HUES6 (cell line): Measurements from ENCODE around the gene SGSM2.

Experiments
- H3K27ac ChIP-seq: 2 replicates; pipeline ENCODE4 v1.7.0; 2013; ENCODE audit warnings: low read depth, mild to moderate bottlenecking, low read length, inconsistent platforms
- H3K27me3 ChIP-seq: 2 replicates; pipeline ENCODE4 v1.6.1; 2013; ENCODE audit warnings: low read length; ENCODE audit not compliant: control insufficient read depth, insufficient read depth
- H3K36me3 ChIP-seq: 2 replicates; pipeline ENCODE4 v1.6.1; 2013; ENCODE audit warnings: low read length; ENCODE audit not compliant: control insufficient read depth, insufficient read depth
- H3K4me1 ChIP-seq: 2 replicates; pipeline ENCODE4 v1.6.1; 2013; ENCODE audit warnings: low read length; ENCODE audit not compliant: control insufficient read depth, insufficient read depth
- H3K4me3 ChIP-seq: 2 replicates; pipeline ENCODE4 v1.5.1; 2013; ENCODE audit warnings: low read depth, low read length
- H3K9ac ChIP-seq: one replicate; pipeline ENCODE4 v1.6.1; 2013; ENCODE audit warnings: mild to moderate bottlenecking, low read length
- H3K9me3 ChIP-seq: 2 replicates; pipeline ENCODE4 v1.6.1; 2013; ENCODE audit warnings: low read depth, low read length; ENCODE audit not compliant: control insufficient read depth, insufficient read depth

The SGSM2 gene

GRCh38 chr17:2336852-2337543, at the start of gene SGSM2:
Gene SGSM2 (plus strand): TSS chr17:2337501. CDS start chr17:2337689, 188 bp downstream.
- Histone ChIP-seq H3K4me1 (peaks cover 15% of the 10 kb centered on the region), H3K9ac (peak within 1 kb of the TSS; percentile 97), H3K27me3 (no peaks in the 10 kb centered on the region), H3K9me3 (no peaks in the 10 kb centered on the region), H3K4me3 (peak within 1 kb of the TSS; percentile 96), H3K27ac (peak within 1 kb of the TSS; percentile 4; the same call in 1 of the 2 replicates), H3K36me3 (peaks cover 42% of the 10 kb centered on the region)

GRCh38 chr17:2289878-2290478, 47.3 kb upstream of the SGSM2 start:
- H3K36me3 ChIP-seq: peaks cover 66% of the 10 kb centered on the region
- no peaks in the 10 kb centered on the region for H3K9me3 ChIP-seq
- H3K27ac ChIP-seq: no peak overlapping the region
- no peak overlapping the region for H3K4me3 ChIP-seq
- no peak overlapping the region for H3K9ac ChIP-seq
- H3K4me1 ChIP-seq: no peaks in the 10 kb centered on the region
- no peaks in the 10 kb centered on the region for H3K27me3 ChIP-seq

- Histone ChIP-seq H3K27me3 (no peaks in the 10 kb centered on the region), H3K4me1 (no peaks in the 10 kb centered on the region), H3K9ac (no peak overlapping the region), H3K9me3 (no peaks in the 10 kb centered on the region), H3K4me3 (no peak overlapping the region), H3K27ac (no peak overlapping the region), H3K36me3 (peaks cover 81% of the 10 kb centered on the region)
These were observed 45.2 kb upstream of the SGSM2 start for GRCh38 chr17:2292100-2292499.

- no peaks in the 10 kb centered on the region for H3K4me1 ChIP-seq
- no peak overlapping the region for H3K27ac ChIP-seq
- H3K36me3 ChIP-seq: peaks cover 86% of the 10 kb centered on the region
- H3K9me3 ChIP-seq: no peaks in the 10 kb centered on the region
- H3K4me3 ChIP-seq: no peak overlapping the region
- no peak overlapping the region for H3K9ac ChIP-seq
- H3K27me3 ChIP-seq: no peaks in the 10 kb centered on the region
These were observed 41.7 kb upstream of the SGSM2 start for GRCh38 chr17:2295575-2295974.

GRCh38 chr17:2297023-2297422, 40.3 kb upstream of the SGSM2 start:
- no peaks in the 10 kb centered on the region for H3K9me3 ChIP-seq
- no peaks in the 10 kb centered on the region for H3K27me3 ChIP-seq
- H3K4me1 ChIP-seq: no peaks in the 10 kb centered on the region
- H3K36me3 ChIP-seq: peaks cover 74% of the 10 kb centered on the region
- no peak overlapping the region for H3K9ac ChIP-seq
- no peak overlapping the region for H3K4me3 ChIP-seq
- H3K27ac ChIP-seq: no peak overlapping the region

GRCh38 chr17:2299136-2299535, 38.2 kb upstream of the SGSM2 start:
- Histone ChIP-seq H3K27me3 (no peaks in the 10 kb centered on the region), H3K4me3 (no peak overlapping the region), H3K4me1 (no peaks in the 10 kb centered on the region), H3K9me3 (no peaks in the 10 kb centered on the region), H3K9ac (no peak overlapping the region), H3K36me3 (peaks cover 56% of the 10 kb centered on the region), H3K27ac (no peak overlapping the region)

- H3K36me3 ChIP-seq: peaks cover 50% of the 10 kb centered on the region
- no peaks in the 10 kb centered on the region for H3K4me1 ChIP-seq
- no peak overlapping the region for H3K4me3 ChIP-seq
- no peak overlapping the region for H3K27ac ChIP-seq
- no peaks in the 10 kb centered on the region for H3K27me3 ChIP-seq
- H3K9me3 ChIP-seq: no peaks in the 10 kb centered on the region
- no peak overlapping the region for H3K9ac ChIP-seq
These were observed 37.5 kb upstream of the SGSM2 start for GRCh38 chr17:2299756-2300155.

- no peaks in the 10 kb centered on the region for H3K4me1 ChIP-seq
These were observed 34.5 kb upstream of the SGSM2 start for GRCh38 chr17:2302778-2303203.

GRCh38 chr17:2303204-2304188, 33.8 kb upstream of the SGSM2 start, which contains the start of the genes SMG6 and SRR:
Gene SMG6 (minus strand): TSS chr17:2303785. CDS start chr17:2303720, 65 bp downstream.
Gene SRR (plus strand): TSS chr17:2303950. CDS start chr17:2315561, 11,611 bp downstream.
- H3K27me3 ChIP-seq: no peaks in the 10 kb centered on the region
- H3K27ac ChIP-seq: peak within 1 kb of the TSS; percentile 68
- peak within 1 kb of the TSS; percentile 81 for H3K4me3 ChIP-seq
- no peaks in the 10 kb centered on the region for H3K4me1 ChIP-seq
- H3K9ac ChIP-seq: peak within 1 kb of the TSS; percentile 85
- H3K36me3 ChIP-seq: peaks cover 18% of the 10 kb centered on the region
- no peaks in the 10 kb centered on the region for H3K9me3 ChIP-seq

More at GRCh38 chr17:2302778-2303203, 34.5 kb upstream of the SGSM2 start:
- Histone ChIP-seq H3K9me3 (no peaks in the 10 kb centered on the region), H3K9ac (peak overlapping the region; percentile 85), H3K27ac (peak overlapping the region; percentile 68), H3K27me3 (no peaks in the 10 kb centered on the region), H3K4me3 (peak overlapping the region; percentile 81), H3K36me3 (peaks cover 22% of the 10 kb centered on the region)

GRCh38 chr17:2304931-2305330, 32.4 kb upstream of the SGSM2 start:
- H3K27ac ChIP-seq: no peak overlapping the region
- no peaks in the 10 kb centered on the region for H3K27me3 ChIP-seq
- no peak overlapping the region for H3K4me3 ChIP-seq
- no peak overlapping the region for H3K9ac ChIP-seq
- no peaks in the 10 kb centered on the region for H3K9me3 ChIP-seq
- no peaks in the 10 kb centered on the region for H3K4me1 ChIP-seq
- H3K36me3 ChIP-seq: peaks cover 5% of the 10 kb centered on the region
